SK-N-SH treated with all-trans-retinoic acid at 6 μM for 48 hours (cell line): ENCODE measurements around the gene LRRN4CL.

Experiments used
- ATAC-seq: fragments of 200-7000 bp; cut with Tn5 transposase; 3 replicates; pipeline ENCODE4 v1.9.1; 2020; ENCODE audit warnings: mild to moderate bottlenecking, moderate library complexity
- BACH2 ChIP-seq: fragments of 250-450 bp; sonication (Bioruptor Pico); IDR thresholded peaks from 2 replicates; pipeline ENCODE4 v1.9.0; 2021; ENCODE audit warnings: mild to moderate bottlenecking, borderline replicate concordance
- CREB5 ChIP-seq: fragments of 250-450 bp; sonication (Bioruptor Pico); IDR thresholded peaks from 2 replicates; pipeline ENCODE4 v1.5.1; 2020; ENCODE audit warnings: low read depth, mild to moderate bottlenecking, moderate library complexity
- CSDC2 ChIP-seq: fragments of 250-450 bp; sonication (Bioruptor Pico); IDR thresholded peaks from 2 replicates; pipeline ENCODE4 v1.5.0; 2020; ENCODE audit warnings: mild to moderate bottlenecking, moderate library complexity
- CSRNP3 ChIP-seq: fragments of 250-450 bp; sonication (Bioruptor Pico); IDR thresholded peaks from 2 replicates; pipeline ENCODE4 v1.5.1; 2021; ENCODE audit warnings: mild to moderate bottlenecking, moderate library complexity
- GLIS3 ChIP-seq: fragments of 250-450 bp; sonication (Bioruptor Pico); IDR thresholded peaks from 2 replicates; pipeline ENCODE4 v1.5.0; 2020; ENCODE audit warnings: mild to moderate bottlenecking, moderate library complexity
- ISL1 ChIP-seq: fragments of 250-450 bp; sonication (Bioruptor Pico); IDR thresholded peaks from 2 replicates; pipeline ENCODE4 v2.1.2; 2022; ENCODE audit warnings: mild to moderate bottlenecking, moderate library complexity
- OSR1 ChIP-seq: fragments of 250-450 bp; sonication (Bioruptor Pico); IDR thresholded peaks from 2 replicates; pipeline ENCODE4 v1.8.0; 2022; ENCODE audit warnings: moderate library complexity, mild to moderate bottlenecking, inconsistent platforms
- PATZ1 ChIP-seq: fragments of 250-450 bp; sonication (Bioruptor Pico); IDR thresholded peaks from 2 replicates; pipeline ENCODE4 v1.8.0; 2020; ENCODE audit warnings: mild to moderate bottlenecking, moderate library complexity, borderline replicate concordance
- POU6F1 ChIP-seq: fragments of 250-450 bp; sonication (Bioruptor Pico); IDR thresholded peaks from 2 replicates; pipeline ENCODE4 v1.8.0; 2021; ENCODE audit warnings: low read depth, mild to moderate bottlenecking, moderate library complexity, borderline replicate concordance
- PPARA ChIP-seq: fragments of 250-450 bp; sonication (Bioruptor Pico); IDR thresholded peaks from 2 replicates; pipeline ENCODE4 v1.5.0; 2020; ENCODE audit warnings: mild to moderate bottlenecking, borderline replicate concordance
- RARB ChIP-seq: fragments of 250-450 bp; sonication (Bioruptor Pico); IDR thresholded peaks from 2 replicates; pipeline ENCODE4 v1.8.0; 2021; ENCODE audit warnings: mild to moderate bottlenecking, moderate library complexity
- SNAI2 ChIP-seq: fragments of 250-450 bp; sonication (Bioruptor Pico); IDR thresholded peaks from 2 replicates; pipeline ENCODE4 v1.5.0; 2020; ENCODE audit warnings: mild to moderate bottlenecking, moderate library complexity
- TOX ChIP-seq: fragments of 250-450 bp; sonication (Bioruptor Pico); IDR thresholded peaks from 2 replicates; pipeline ENCODE4 v1.8.0; 2021; ENCODE audit warnings: mild to moderate bottlenecking, moderate library complexity, borderline replicate concordance
- ZC3H10 ChIP-seq: fragments of 250-450 bp; sonication (Bioruptor Pico); IDR thresholded peaks from 2 replicates; pipeline ENCODE4 v1.5.1; 2021; ENCODE audit warnings: mild to moderate bottlenecking, moderate library complexity
- ZFP3 ChIP-seq: fragments of 250-450 bp; sonication (Bioruptor Pico); IDR thresholded peaks from 2 replicates; pipeline ENCODE4 v1.5.0; 2020; ENCODE audit warnings: mild to moderate bottlenecking, moderate library complexity
- ZFP30 ChIP-seq: fragments of 450-650 bp; formaldehyde crosslinking; IDR thresholded peaks from 2 replicates; pipeline ENCODE4 v1.5.0; 2022; ENCODE audit warnings: mild to moderate bottlenecking, moderate library complexity
- ZNF70 ChIP-seq: fragments of 450-650 bp; formaldehyde crosslinking; IDR thresholded peaks from 2 replicates; pipeline ENCODE4 v1.5.0; 2020; ENCODE audit warnings: mild to moderate bottlenecking, moderate library complexity
- ZNF8 ChIP-seq: fragments of 450-650 bp; formaldehyde crosslinking; IDR thresholded peaks from 2 replicates; pipeline ENCODE4 v1.5.0; 2020; ENCODE audit warnings: mild to moderate bottlenecking, moderate library complexity

The LRRN4CL gene

GRCh38 chr11:62649486-62649885, 39.8 kb downstream of the LRRN4CL start (continued):
- TF ChIP-seq CREB5 (CRISPR knock-in tag) (no peak), CSRNP3 (no peak)

GRCh38 chr11:62648967-62649364, 40.4 kb downstream of the LRRN4CL start:
- ATAC-seq: no peak
- TF ChIP-seq ZNF8 (CRISPR knock-in tag) (no peak), BACH2 (CRISPR knock-in tag) (no peak), ZFP3 (CRISPR knock-in tag) (no peak), PATZ1 (no peak), SNAI2 (no peak), ISL1 (CRISPR knock-in tag) (no peak)

GRCh38 chr11:62648185-62648966, 41.0 kb downstream of the LRRN4CL start:
- TF ChIP-seq ZNF8 (CRISPR knock-in tag): no peak
- no peak for TF ChIP-seq PPARA (CRISPR knock-in tag)
- TF ChIP-seq ZFP30 (CRISPR knock-in tag): no peak
- ATAC-seq: no peak

- no peak for TF ChIP-seq ZNF70 (CRISPR knock-in tag)
- TF ChIP-seq PATZ1: no peak
- no peak for TF ChIP-seq BACH2 (CRISPR knock-in tag)
- no peak for TF ChIP-seq GLIS3 (CRISPR knock-in tag)
- no peak for TF ChIP-seq RARB (CRISPR knock-in tag)
- TF ChIP-seq CSDC2 (CRISPR knock-in tag): no peak
- TF ChIP-seq CREB5 (CRISPR knock-in tag): no peak
- ATAC-seq: no peak
Observed at GRCh38 chr11:62647609-62648005, 41.7 kb downstream of the LRRN4CL start.

- ATAC-seq: peak; percentile 9
- no peak for TF ChIP-seq PATZ1
- no peak for TF ChIP-seq ZNF70 (CRISPR knock-in tag)
- no peak for TF ChIP-seq ZFP3 (CRISPR knock-in tag)
- no peak for TF ChIP-seq PPARA (CRISPR knock-in tag)
- no peak for TF ChIP-seq OSR1 (CRISPR knock-in tag)
- TF ChIP-seq ZFP30 (CRISPR knock-in tag): no peak
- TF ChIP-seq POU6F1 (CRISPR knock-in tag): no peak
- TF ChIP-seq TOX: no peak
- no peak for TF ChIP-seq ZC3H10 (CRISPR knock-in tag)
- TF ChIP-seq BACH2 (CRISPR knock-in tag): no peak
- TF ChIP-seq CREB5 (CRISPR knock-in tag): no peak
- TF ChIP-seq SNAI2: no peak
- TF ChIP-seq ISL1 (CRISPR knock-in tag): no peak
Observed at GRCh38 chr11:62646825-62647608, 42.3 kb downstream of the LRRN4CL start.
